Bronchial epithelial cell (primary cell): ENCODE data around the gene BMS1. TPM values are rescaled to one million over a fixed set of nuclear protein-coding genes. Genes with fewer than 3 reads are reported as not detected.

Source experiments
- DNase-seq: peaks from one replicate; pipeline ENCODE4 v3.0.0-alpha.2; 2010; ENCODE audit warnings: low read depth
- FAIRE-seq: peaks from 2 replicates; lab custom pipeline; 2011; peaks lifted over from hg19 to GRCh38; lab: Jason Lieb, UNC
- H3K27me3 ChIP-seq: 2 replicates; pipeline ENCODE4 v1.5.1; 2011; ENCODE audit warnings: low read length; ENCODE audit not compliant: control insufficient read depth, insufficient read depth
- H3K36me3 ChIP-seq: 2 replicates; pipeline ENCODE4 v1.5.1; 2011; ENCODE audit warnings: low read length; ENCODE audit not compliant: control insufficient read depth, insufficient read depth
- H3K4me3 ChIP-seq: 2 replicates; pipeline ENCODE4 v1.5.1; 2011; ENCODE audit warnings: mild to moderate bottlenecking, low read depth, low read length, control low read depth
- CTCF ChIP-seq: IDR thresholded peaks from 2 replicates; pipeline ENCODE4 v1.5.1; 2011; ENCODE audit warnings: mild to moderate bottlenecking, moderate library complexity, low read length, control low read depth, inconsistent platforms; ENCODE audit not compliant: insufficient read depth, severe bottlenecking
- total RNA-seq: library from RNA; depleted of rRNA; stranded (reverse); fragments of >200 nt; gene quantifications from 2 replicates; pipeline ENCODE4 v1.2.1, GENCODE V29; 2014

BMS1 gene
- total RNA-seq, 1 donor from 2014 or later, result 14.7 TPM

GRCh38 chr10:42872865-42873435, 90.4 kb downstream of the BMS1 start:
- Histone ChIP-seq H3K27me3 (no peaks in the 10 kb centered on the region), H3K4me3 (no peak overlapping the region), H3K36me3 (no peaks in the 10 kb centered on the region)
- DNase-seq (no peak), FAIRE-seq (peak; percentile 99)
- no peak for TF ChIP-seq CTCF

- no peak overlapping the region for H3K4me3 ChIP-seq
- DNase-seq (no peak), FAIRE-seq (no peak)
- no peaks in the 10 kb centered on the region for H3K36me3 ChIP-seq
- TF ChIP-seq CTCF, result no peak
- H3K27me3 ChIP-seq, result no peaks in the 10 kb centered on the region
These were observed 92.3 kb downstream of the BMS1 start for GRCh38 chr10:42874713-42875387.

GRCh38 chr10:42875388-42875755, 92.8 kb downstream of the BMS1 start:
- DNase-seq (no peak), FAIRE-seq (no peak)
- TF ChIP-seq CTCF, result no peak
- no peaks in the 10 kb centered on the region for H3K27me3 ChIP-seq
- H3K4me3 ChIP-seq, result no peak overlapping the region
- H3K36me3 ChIP-seq, result no peaks in the 10 kb centered on the region

- Histone ChIP-seq H3K27me3 (no peaks in the 10 kb centered on the region), H3K4me3 (no peak overlapping the region), H3K36me3 (no peaks in the 10 kb centered on the region)
- no peak for DNase-seq
- no peak for TF ChIP-seq CTCF
- FAIRE-seq, result no peak
These were observed 93.3 kb downstream of the BMS1 start for GRCh38 chr10:42875798-42876341.

- Histone ChIP-seq H3K36me3 (no peaks in the 10 kb centered on the region), H3K27me3 (no peaks in the 10 kb centered on the region), H3K4me3 (no peak overlapping the region)
- TF ChIP-seq CTCF, result no peak
- DNase-seq (no peak), FAIRE-seq (no peak)
These were observed 93.9 kb downstream of the BMS1 start for GRCh38 chr10:42876476-42876875.
